WTC11 (cell line): ENCODE measurements around the gene KCNG2. TPM values are rescaled to one million over a fixed set of nuclear protein-coding genes. Genes with fewer than 3 reads are reported as not detected.

Experiments used
- ATAC-seq: fragments of 200-7000 bp; cut with Tn5 transposase; 2 replicates; pipeline ENCODE4 v1.10.0; 2021; ENCODE audit warnings: mild to moderate bottlenecking, moderate library complexity
- CTCF ChIA-PET: fragments of 300-600 bp; sonication (Branson Sonifier 250); formaldehyde crosslinking; loops from one replicate; lab custom pipeline; 2021; ENCODE audit warnings: antibody characterized with exemption; lab: Charles Lee
- POLR2A ChIA-PET: fragments of 350-600 bp; sonication (Branson Sonifier 250); formaldehyde crosslinking; loops from one replicate; lab custom pipeline; 2021; ENCODE audit warnings: antibody characterized with exemption; lab: Charles Lee
- DNase-seq: peaks from one replicate; pipeline ENCODE4 v3.0.0; 2021; ENCODE audit warnings: low spot score
- H3K27ac Mint-ChIP-seq: 2 replicates; pipeline ENCODE4 v1.8.0; 2021; ENCODE audit warnings: mixed read lengths
- H3K27me3 Mint-ChIP-seq: 2 replicates; pipeline ENCODE4 v1.8.0; 2021; ENCODE audit warnings: low read depth, mild to moderate bottlenecking, moderate library complexity, mixed read lengths
- H3K36me3 Mint-ChIP-seq: 2 replicates; pipeline ENCODE4 v1.8.0; 2021; ENCODE audit warnings: mixed read lengths
- H3K4me1 Mint-ChIP-seq: 2 replicates; pipeline ENCODE4 v1.8.0; 2022; ENCODE audit warnings: mixed read lengths
- H3K4me3 Mint-ChIP-seq: 2 replicates; pipeline ENCODE4 v1.8.0; 2021; ENCODE audit warnings: mild to moderate bottlenecking, moderate library complexity, mixed read lengths
- H3K9me3 Mint-ChIP-seq: 2 replicates; pipeline ENCODE4 v1.8.0; 2021; ENCODE audit warnings: mixed read lengths
- ATF1 ChIP-seq: sonication (generic); formaldehyde crosslinking; IDR thresholded peaks from 2 replicates; pipeline ENCODE4 v1.8.1; 2023; ENCODE audit warnings: mild to moderate bottlenecking, moderate library complexity, missing genetic modification reagents
- CDX4 ChIP-seq: fragments of 250-450 bp; sonication (Bioruptor Pico); IDR thresholded peaks from 2 replicates; pipeline ENCODE4 v1.9.0; 2021; ENCODE audit warnings: moderate library complexity, mild to moderate bottlenecking, inconsistent platforms, borderline replicate concordance
- EMX1 ChIP-seq: fragments of 250-450 bp; sonication (Bioruptor Pico); IDR thresholded peaks from 2 replicates; pipeline ENCODE4 v1.8.0; 2021; ENCODE audit warnings: mild to moderate bottlenecking
- ESRRA ChIP-seq: sonication (generic); formaldehyde crosslinking; IDR thresholded peaks from 2 replicates; pipeline ENCODE4 v1.8.1; 2022; ENCODE audit warnings: mild to moderate bottlenecking, missing genetic modification reagents, borderline replicate concordance
- FOXJ3 ChIP-seq: sonication (generic); formaldehyde crosslinking; IDR thresholded peaks from 2 replicates; pipeline ENCODE4 v1.9.0; 2021; ENCODE audit warnings: missing genetic modification reagents, mild to moderate bottlenecking, borderline replicate concordance
- FOXK1 ChIP-seq: sonication (generic); formaldehyde crosslinking; IDR thresholded peaks from 2 replicates; pipeline ENCODE4 v1.8.0; 2022; ENCODE audit warnings: mild to moderate bottlenecking, moderate library complexity, missing genetic modification reagents
- FOXP4 ChIP-seq: sonication (generic); formaldehyde crosslinking; IDR thresholded peaks from 2 replicates; pipeline ENCODE4 v1.8.0; 2022; ENCODE audit warnings: mild to moderate bottlenecking, missing genetic modification reagents
- HMGA2 ChIP-seq: fragments of 250-450 bp; sonication (Bioruptor Pico); IDR thresholded peaks from 2 replicates; pipeline ENCODE4 v1.4.0; 2021; ENCODE audit warnings: mild to moderate bottlenecking, moderate library complexity
- IRF1 ChIP-seq: sonication (generic); formaldehyde crosslinking; IDR thresholded peaks from 2 replicates; pipeline ENCODE4 v1.8.0; 2023; ENCODE audit warnings: missing genetic modification reagents
- IRF2 ChIP-seq: sonication (generic); formaldehyde crosslinking; IDR thresholded peaks from 2 replicates; pipeline ENCODE4 v1.8.0; 2022; ENCODE audit warnings: low read depth, missing genetic modification reagents, borderline replicate concordance
- JUN ChIP-seq: sonication (generic); formaldehyde crosslinking; IDR thresholded peaks from 2 replicates; pipeline ENCODE4 v1.8.0; 2023; ENCODE audit warnings: mild to moderate bottlenecking, missing genetic modification reagents
- MXD4 ChIP-seq: fragments of 250-450 bp; sonication (Bioruptor Pico); IDR thresholded peaks from 2 replicates; pipeline ENCODE4 v1.8.0; 2021; ENCODE audit warnings: mild to moderate bottlenecking, moderate library complexity, borderline replicate concordance
- NR1H2 ChIP-seq: sonication (generic); formaldehyde crosslinking; IDR thresholded peaks from 2 replicates; pipeline ENCODE4 v1.9.0; 2021; ENCODE audit warnings: mild to moderate bottlenecking, moderate library complexity, missing genetic modification reagents
- SP1 ChIP-seq: sonication (generic); formaldehyde crosslinking; conservative IDR thresholded peaks from 2 replicates; pipeline ENCODE4 v1.8.1; 2022; ENCODE audit warnings: missing genetic modification reagents
- TCF7 ChIP-seq: sonication (generic); formaldehyde crosslinking; IDR thresholded peaks from 2 replicates; pipeline ENCODE4 v1.8.0; 2022; ENCODE audit warnings: mild to moderate bottlenecking, low read depth, missing genetic modification reagents, moderate library complexity
- TEAD4 ChIP-seq: sonication (generic); formaldehyde crosslinking; IDR thresholded peaks from 2 replicates; pipeline ENCODE4 v1.8.0; 2022; ENCODE audit warnings: mild to moderate bottlenecking, missing genetic modification reagents
- USF1 ChIP-seq: sonication (generic); formaldehyde crosslinking; IDR thresholded peaks from 2 replicates; pipeline ENCODE4 v1.8.0; 2022; ENCODE audit warnings: mild to moderate bottlenecking, missing genetic modification reagents
- ZMAT4 ChIP-seq: fragments of 250-450 bp; sonication (Bioruptor Pico); IDR thresholded peaks from 2 replicates; pipeline ENCODE4 v1.9.0; 2021; ENCODE audit warnings: mild to moderate bottlenecking
- ZNF219 ChIP-seq: sonication (generic); formaldehyde crosslinking; IDR thresholded peaks from 2 replicates; pipeline ENCODE4 v1.8.0; 2023; ENCODE audit warnings: missing genetic modification reagents, mild to moderate bottlenecking, borderline replicate concordance
- ZNF232 ChIP-seq: sonication (generic); formaldehyde crosslinking; IDR thresholded peaks from 2 replicates; pipeline ENCODE4 v1.8.0; 2022; ENCODE audit warnings: mild to moderate bottlenecking, missing genetic modification reagents
- ZNF396 ChIP-seq: fragments of 250-450 bp; sonication (Bioruptor Pico); IDR thresholded peaks from 2 replicates; pipeline ENCODE4 v1.8.0; 2021; ENCODE audit warnings: mild to moderate bottlenecking, moderate library complexity, borderline replicate concordance
- ZNF425 ChIP-seq: fragments of 250-450 bp; sonication (Bioruptor Pico); conservative IDR thresholded peaks from 2 replicates; pipeline ENCODE4 v1.9.0; 2021; ENCODE audit warnings: mild to moderate bottlenecking
- total RNA-seq: library from RNA; stranded (reverse); gene quantifications from 3 replicates; pipeline ENCODE4 v1.2.3, GENCODE V29; 2021
- TF ChIP-seq, protein P1 (sequence below): fragments of 200-600 bp; IDR thresholded peaks from 2 replicates; pipeline ENCODE4 v1.8.0; 2022; ENCODE audit warnings: antibody characterized with exemption

KCNG2 gene
- total RNA-seq, 1 experiment from 2014 or later: 0.50 TPM

- TF ChIP-seq, protein P1, sequence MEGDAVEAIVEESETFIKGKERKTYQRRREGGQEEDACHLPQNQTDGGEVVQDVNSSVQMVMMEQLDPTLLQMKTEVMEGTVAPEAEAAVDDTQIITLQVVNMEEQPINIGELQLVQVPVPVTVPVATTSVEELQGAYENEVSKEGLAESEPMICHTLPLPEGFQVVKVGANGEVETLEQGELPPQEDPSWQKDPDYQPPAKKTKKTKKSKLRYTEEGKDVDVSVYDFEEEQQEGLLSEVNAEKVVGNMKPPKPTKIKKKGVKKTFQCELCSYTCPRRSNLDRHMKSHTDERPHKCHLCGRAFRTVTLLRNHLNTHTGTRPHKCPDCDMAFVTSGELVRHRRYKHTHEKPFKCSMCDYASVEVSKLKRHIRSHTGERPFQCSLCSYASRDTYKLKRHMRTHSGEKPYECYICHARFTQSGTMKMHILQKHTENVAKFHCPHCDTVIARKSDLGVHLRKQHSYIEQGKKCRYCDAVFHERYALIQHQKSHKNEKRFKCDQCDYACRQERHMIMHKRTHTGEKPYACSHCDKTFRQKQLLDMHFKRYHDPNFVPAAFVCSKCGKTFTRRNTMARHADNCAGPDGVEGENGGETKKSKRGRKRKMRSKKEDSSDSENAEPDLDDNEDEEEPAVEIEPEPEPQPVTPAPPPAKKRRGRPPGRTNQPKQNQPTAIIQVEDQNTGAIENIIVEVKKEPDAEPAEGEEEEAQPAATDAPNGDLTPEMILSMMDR: no peak
- no peak for TF ChIP-seq CDX4 (CRISPR knock-in tag)
- no peak for TF ChIP-seq TCF7 (CRISPR knock-in tag)
These were observed 24.7 kb upstream of the KCNG2 start (continued) for GRCh38 chr18:79772865-79773696.

- Mint-ChIP-seq H3K36me3 (no peaks in the 10 kb centered on the region), H3K27me3 (peaks cover 5% of the 10 kb centered on the region), H3K4me1 (no peaks in the 10 kb centered on the region), H3K4me3 (no peak overlapping the region), H3K27ac (no peak overlapping the region), H3K9me3 (peaks cover 16% of the 10 kb centered on the region)
- CTCF ChIA-PET: no interaction called here
- no peak for DNase-seq
- POLR2A ChIA-PET: no interaction called here
- no peak for TF ChIP-seq TEAD4 (CRISPR knock-in tag)
- TF ChIP-seq HMGA2 (CRISPR knock-in tag): no peak
- no peak for TF ChIP-seq ZNF425
- TF ChIP-seq JUN (CRISPR knock-in tag): no peak
- TF ChIP-seq NR1H2 (CRISPR knock-in tag): no peak
- no peak for TF ChIP-seq IRF1
- TF ChIP-seq ATF1: no peak
- no peak for TF ChIP-seq IRF2 (CRISPR knock-in tag)
- no peak for TF ChIP-seq EMX1 (CRISPR knock-in tag)
- no peak for TF ChIP-seq ZNF219
- no peak for TF ChIP-seq SP1
- no peak for TF ChIP-seq FOXK1 (CRISPR knock-in tag)
- TF ChIP-seq ZNF232 (CRISPR knock-in tag): no peak
- no peak for TF ChIP-seq USF1 (CRISPR knock-in tag)
- TF ChIP-seq FOXP4: no peak
- TF ChIP-seq FOXJ3: no peak
- no peak for TF ChIP-seq ZNF396
- no peak for TF ChIP-seq ZMAT4 (CRISPR knock-in tag)
- no peak for TF ChIP-seq MXD4 (CRISPR knock-in tag)
- no peak for TF ChIP-seq ESRRA (CRISPR knock-in tag)
- no peak for ATAC-seq
These were observed 23.6 kb upstream of the KCNG2 start for GRCh38 chr18:79774111-79774510.
